Neural crest cell (in vitro differentiated cells): ENCODE measurements around the gene RSPH1. TPM values are rescaled to one million over a fixed set of nuclear protein-coding genes. Genes with fewer than 3 reads are reported as not detected.

Source experiments
- DNase-seq: peaks from one replicate; pipeline ENCODE4 v3.0.0; 2021; ENCODE audit warnings: low read depth, mixed read lengths, low spot score
- H3K27ac Mint-ChIP-seq: one replicate; pipeline ENCODE4 v1.8.0; 2021; ENCODE audit warnings: mild to moderate bottlenecking, mixed read lengths; ENCODE audit not compliant: unreplicated experiment
- H3K27me3 Mint-ChIP-seq: 2 replicates; pipeline ENCODE4 v1.8.0; 2021; ENCODE audit warnings: low read depth, mild to moderate bottlenecking, mixed read lengths
- H3K36me3 Mint-ChIP-seq: 2 replicates; pipeline ENCODE4 v1.8.0; 2021; ENCODE audit warnings: low read depth, mild to moderate bottlenecking, mixed read lengths
- H3K4me1 Mint-ChIP-seq: 2 replicates; pipeline ENCODE4 v1.8.0; 2021; ENCODE audit warnings: mixed read lengths
- H3K4me3 Mint-ChIP-seq: one replicate; pipeline ENCODE4 v1.8.0; 2021; ENCODE audit warnings: mild to moderate bottlenecking, mixed read lengths
- H3K9me3 Mint-ChIP-seq: 2 replicates; pipeline ENCODE4 v1.8.0; 2021; ENCODE audit warnings: mixed read lengths
- CTCF ChIP-seq: fragments of 200-600 bp; sonication (generic); conservative IDR thresholded peaks from 2 replicates; pipeline ENCODE4 v1.5.0; 2021; ENCODE audit warnings: antibody characterized with exemption, mild to moderate bottlenecking
- total RNA-seq: library from RNA; stranded (reverse); gene quantifications from 2 replicates; pipeline ENCODE4 v1.2.1, GENCODE V29; 2021

The RSPH1 gene
- total RNA-seq, 1 donor from 2014 or later = 0.65 TPM

GRCh38 chr21:42534421-42535378 is 38.7 kb upstream of the RSPH1 start:
- no peaks in the 10 kb centered on the region for H3K27me3 Mint-ChIP-seq
- DNase-seq = no peak
- TF ChIP-seq CTCF = no peak
- peaks cover 12% of the 10 kb centered on the region for H3K4me1 Mint-ChIP-seq
- no peaks in the 10 kb centered on the region for H3K9me3 Mint-ChIP-seq
- no peak overlapping the region for H3K4me3 Mint-ChIP-seq
- no peaks in the 10 kb centered on the region for H3K36me3 Mint-ChIP-seq
- H3K27ac Mint-ChIP-seq = peak overlapping the region; percentile 47

GRCh38 chr21:42533963-42534355 is 37.9 kb upstream of the RSPH1 start:
- H3K4me1 Mint-ChIP-seq = peaks cover 17% of the 10 kb centered on the region
- H3K4me3 Mint-ChIP-seq = no peak overlapping the region
- no peaks in the 10 kb centered on the region for H3K9me3 Mint-ChIP-seq
- no peaks in the 10 kb centered on the region for H3K36me3 Mint-ChIP-seq
- TF ChIP-seq CTCF = no peak
- H3K27me3 Mint-ChIP-seq = no peaks in the 10 kb centered on the region
- no peak for DNase-seq
- H3K27ac Mint-ChIP-seq = no peak overlapping the region

- no peaks in the 10 kb centered on the region for H3K36me3 Mint-ChIP-seq
- no peak for TF ChIP-seq CTCF
- no peak overlapping the region for H3K27ac Mint-ChIP-seq
- DNase-seq = no peak
- H3K4me1 Mint-ChIP-seq = peaks cover 17% of the 10 kb centered on the region
- H3K4me3 Mint-ChIP-seq = no peak overlapping the region
- H3K27me3 Mint-ChIP-seq = no peaks in the 10 kb centered on the region
- no peaks in the 10 kb centered on the region for H3K9me3 Mint-ChIP-seq
Observed at GRCh38 chr21:42533306-42533962, 37.4 kb upstream of the RSPH1 start.

- Mint-ChIP-seq H3K4me1 (peaks cover 17% of the 10 kb centered on the region), H3K36me3 (no peaks in the 10 kb centered on the region), H3K27me3 (no peaks in the 10 kb centered on the region), H3K4me3 (no peak overlapping the region), H3K9me3 (no peaks in the 10 kb centered on the region), H3K27ac (no peak overlapping the region)
- no peak for TF ChIP-seq CTCF
- DNase-seq = no peak
Observed at GRCh38 chr21:42532466-42533181, 36.6 kb upstream of the RSPH1 start.

GRCh38 chr21:42531771-42532170 is 35.7 kb upstream of the RSPH1 start:
- Mint-ChIP-seq H3K36me3 (no peaks in the 10 kb centered on the region), H3K4me3 (no peak overlapping the region), H3K4me1 (peaks cover 17% of the 10 kb centered on the region), H3K9me3 (no peaks in the 10 kb centered on the region), H3K27ac (no peak overlapping the region), H3K27me3 (no peaks in the 10 kb centered on the region)
- no peak for DNase-seq
- TF ChIP-seq CTCF = no peak
